Skin epidermis (tissue), 12 donors: Measurements from ENCODE around the gene LMTK2.
A peak's percentile ranks its signal among the peaks of the same experiment; 100 is the strongest.

ENCODE experiments used
- H3K27ac ChIP-seq, 21 experiments: fragments of 200-600 bp; sonication (generic) in 11 of 21; one replicate each; pipeline ENCODE4 v1.5.0; 2020; ENCODE audit warnings: mild to moderate bottlenecking in 3 of 21, inconsistent platforms in 2 of 21, moderate library complexity in 2 of 21
- H3K4me3 ChIP-seq, 7 experiments: fragments of 200-600 bp; sonication (generic) in 2 of 7; one replicate each; pipeline ENCODE4 v1.5.0; 2020; ENCODE audit warnings: inconsistent platforms in 2 of 7, mild to moderate bottlenecking in 2 of 7, moderate library complexity in 1 of 7

The LMTK2 gene

DNA sequence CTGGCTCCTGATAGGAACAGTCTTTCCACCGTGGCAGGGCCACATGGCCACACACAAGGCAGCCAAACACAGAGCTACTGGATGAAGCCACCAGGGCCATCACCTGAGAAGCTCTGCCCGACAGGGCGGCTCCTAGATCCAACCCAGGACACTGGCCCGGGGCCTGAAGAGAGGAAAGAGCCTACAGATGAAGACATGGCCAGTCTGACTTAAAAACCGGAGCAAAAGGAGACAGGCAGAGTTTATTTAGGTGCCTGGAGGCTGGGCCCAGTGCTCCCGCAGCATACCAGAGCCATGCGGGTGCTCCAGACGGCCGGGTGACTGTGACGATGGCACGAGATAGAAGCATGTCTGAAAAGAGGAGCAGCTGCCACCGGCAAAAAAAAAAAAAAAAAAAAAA, 141.5 kb downstream of the LMTK2 start:
- peak overlapping the region in 5 of 21 experiments; percentile 4 to 88 (median 37) for H3K27ac ChIP-seq
- H3K4me3 ChIP-seq = no peak overlapping the region

DNA sequence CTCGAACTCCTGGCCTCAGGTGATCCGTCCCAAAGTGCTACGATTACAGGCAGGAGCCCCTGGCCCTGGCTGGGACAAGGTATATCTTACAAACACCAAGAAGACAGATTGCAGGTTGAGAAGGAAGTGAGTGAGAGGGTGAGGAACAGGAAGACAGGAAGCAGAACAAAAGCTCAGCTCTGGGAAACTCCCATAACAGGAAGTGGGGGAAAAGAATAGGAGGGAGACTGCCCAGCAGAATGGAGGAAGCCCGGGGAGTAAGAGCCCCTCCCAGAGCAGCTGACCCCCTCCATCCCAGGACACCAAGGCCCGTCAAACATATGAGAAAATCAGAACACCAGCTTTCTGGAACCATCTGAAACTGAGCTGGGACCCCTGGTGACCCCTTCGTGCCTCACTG, 142.4 kb downstream of the LMTK2 start:
- Histone ChIP-seq H3K27ac (peak overlapping the region in 13 of 21 experiments; percentile 26 to 91 (median 55)), H3K4me3 (no peak overlapping the region)

DNA sequence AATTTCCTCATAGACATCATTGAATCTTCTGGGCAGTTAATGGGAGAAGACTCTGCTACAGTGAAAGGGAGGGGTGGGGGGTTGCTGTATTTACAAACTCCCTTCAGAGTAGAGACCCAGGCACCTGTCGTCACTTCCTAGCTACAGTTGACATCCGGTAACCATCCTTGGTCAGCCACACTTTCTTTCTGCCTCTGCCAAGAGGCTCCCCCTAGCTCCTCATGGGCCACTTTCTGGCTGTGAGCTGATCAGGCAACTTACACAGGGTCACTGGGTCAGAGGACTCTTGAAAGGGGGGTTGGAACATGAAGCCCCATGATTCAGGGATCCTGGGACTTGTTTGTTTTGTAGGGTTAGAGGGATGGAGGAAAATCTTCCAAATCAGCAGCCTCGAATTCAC, 144.1 kb downstream of the LMTK2 start:
- Histone ChIP-seq H3K4me3 (peak overlapping the region in 6 of 7 experiments; percentile 54 to 97 (median 76)), H3K27ac (peak overlapping the region in 18 of 21 experiments; percentile 18 to 91 (median 82))

DNA sequence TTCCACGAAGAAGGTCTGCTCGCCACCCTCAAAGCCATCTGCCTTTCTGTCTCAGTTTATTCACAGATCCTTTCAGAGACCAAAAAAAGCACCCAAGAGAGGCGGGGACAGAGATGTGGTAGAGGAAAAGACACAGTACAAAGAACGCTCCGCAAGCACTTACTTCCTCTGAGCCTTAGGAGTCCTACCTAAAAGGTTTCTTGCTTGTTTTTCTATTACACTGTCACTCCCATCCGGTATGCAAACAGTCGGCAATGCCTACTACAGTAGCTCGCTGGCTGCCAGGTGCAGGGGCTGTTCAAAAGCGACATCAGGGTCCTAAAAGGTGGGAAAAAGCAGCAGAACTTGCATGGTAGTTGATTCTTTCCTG, 144.6 kb downstream of the LMTK2 start:
- Histone ChIP-seq H3K4me3 (peak overlapping the region; percentile 54 to 97 (median 74)), H3K27ac (peak overlapping the region in 20 of 21 experiments; percentile 70 to 93 (median 82))

DNA sequence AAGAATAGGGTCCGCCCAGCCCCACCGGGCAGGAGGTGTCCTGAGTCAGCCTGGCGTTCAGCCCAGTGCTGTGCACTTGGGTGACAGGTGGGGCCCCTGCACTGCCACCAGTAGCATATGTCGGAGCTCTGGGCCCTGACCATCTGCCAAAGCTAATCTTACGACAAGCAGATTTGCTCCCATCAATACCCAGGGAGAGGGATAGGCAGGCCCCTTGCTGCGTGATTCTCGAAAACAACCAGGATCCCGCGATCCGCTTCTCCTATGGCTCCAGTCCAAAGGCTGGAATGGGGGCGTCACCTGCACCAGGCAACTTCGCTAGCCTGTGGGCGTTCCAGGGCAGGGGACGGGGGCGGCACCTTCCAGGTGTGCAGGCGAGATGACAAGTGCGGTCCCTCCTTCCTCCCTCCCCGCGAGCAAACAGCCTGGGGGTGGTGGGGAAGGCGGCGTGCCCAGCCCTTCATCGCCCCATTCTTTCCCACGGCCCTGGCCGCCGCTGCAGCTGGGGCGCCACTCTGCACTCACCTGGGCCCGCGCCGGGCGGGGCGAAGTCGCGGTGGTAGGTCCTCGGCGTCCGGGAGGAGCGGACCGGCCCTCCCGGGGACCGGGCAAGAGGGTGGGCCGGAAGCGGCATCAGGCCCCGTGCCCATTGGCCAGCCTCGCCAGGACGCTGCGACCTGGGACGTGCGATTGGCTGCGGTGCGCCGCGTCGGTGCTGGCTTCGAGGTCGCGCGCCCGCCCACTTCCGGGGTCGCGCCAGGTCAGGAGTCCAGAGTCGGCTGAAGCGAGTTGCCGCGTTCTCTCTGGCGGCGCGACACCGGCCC, 145.2 kb downstream of the LMTK2 start, which contains the start of gene TECPR1:
TECPR1 (minus strand) TSS at position 632 of the 824 bp plus-strand sequence. CDS start 6,086 bp downstream, outside the sequence.
- peak within 1 kb of the TSS; percentile 54 to 97 (median 74) for H3K4me3 ChIP-seq
- H3K27ac ChIP-seq = peak within 1 kb of the TSS in 20 of 21 experiments; percentile 70 to 93 (median 82)

DNA sequence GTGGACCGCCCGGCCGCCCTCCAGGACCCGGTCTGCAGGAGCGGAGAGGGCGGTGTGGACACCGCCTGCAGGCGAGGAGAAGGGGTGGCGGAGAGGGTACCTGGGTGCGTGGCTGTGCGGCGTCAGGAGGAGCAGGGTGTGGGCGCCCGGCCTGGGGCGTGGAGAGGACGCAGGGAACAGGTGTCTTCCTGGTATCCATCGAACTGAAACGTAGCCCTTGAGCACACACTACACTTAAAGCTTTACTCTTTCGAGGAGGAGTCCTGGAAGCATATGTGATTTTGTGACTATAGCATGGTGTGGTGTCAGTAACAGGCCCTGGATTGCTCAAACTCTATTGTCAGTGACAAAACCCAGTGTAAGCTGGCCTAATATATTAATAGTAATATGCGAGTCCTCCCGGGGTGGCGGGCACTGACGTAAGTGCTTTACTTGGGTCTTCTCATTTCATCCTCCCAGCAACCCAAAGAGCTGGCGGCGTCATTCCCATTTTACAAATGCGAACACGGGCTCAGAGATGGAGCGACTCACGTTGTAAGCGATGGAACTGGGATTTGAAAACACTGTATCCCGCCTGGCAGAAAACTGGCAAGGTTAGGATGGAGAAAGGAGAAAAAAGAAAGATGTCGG, 145.9 kb downstream of the LMTK2 start:
- Histone ChIP-seq H3K27ac (peak overlapping the region in 20 of 21 experiments; percentile 70 to 93 (median 82)), H3K4me3 (peak overlapping the region; percentile 54 to 97 (median 74))

DNA sequence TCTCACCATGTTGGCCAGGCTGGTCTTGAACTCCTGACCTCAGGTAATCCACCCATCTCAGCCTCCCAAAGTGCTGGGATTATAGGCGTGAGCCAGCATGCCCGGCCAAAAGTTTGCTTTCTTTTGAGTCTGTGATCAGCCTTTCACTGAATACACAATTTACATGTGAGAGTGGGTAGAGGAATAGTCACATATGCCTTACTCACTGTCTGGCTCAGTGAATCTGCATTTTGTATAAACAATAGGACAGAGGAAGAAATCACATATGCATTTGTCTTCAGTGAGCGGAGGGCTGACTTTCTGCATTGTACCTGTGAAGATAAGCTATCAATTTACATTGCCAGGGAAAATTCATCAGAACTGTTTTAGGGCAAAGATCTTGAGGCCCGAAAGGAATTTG, 147.9 kb downstream of the LMTK2 start:
- H3K4me3 ChIP-seq = no peak overlapping the region
- H3K27ac ChIP-seq = no peak overlapping the region

DNA sequence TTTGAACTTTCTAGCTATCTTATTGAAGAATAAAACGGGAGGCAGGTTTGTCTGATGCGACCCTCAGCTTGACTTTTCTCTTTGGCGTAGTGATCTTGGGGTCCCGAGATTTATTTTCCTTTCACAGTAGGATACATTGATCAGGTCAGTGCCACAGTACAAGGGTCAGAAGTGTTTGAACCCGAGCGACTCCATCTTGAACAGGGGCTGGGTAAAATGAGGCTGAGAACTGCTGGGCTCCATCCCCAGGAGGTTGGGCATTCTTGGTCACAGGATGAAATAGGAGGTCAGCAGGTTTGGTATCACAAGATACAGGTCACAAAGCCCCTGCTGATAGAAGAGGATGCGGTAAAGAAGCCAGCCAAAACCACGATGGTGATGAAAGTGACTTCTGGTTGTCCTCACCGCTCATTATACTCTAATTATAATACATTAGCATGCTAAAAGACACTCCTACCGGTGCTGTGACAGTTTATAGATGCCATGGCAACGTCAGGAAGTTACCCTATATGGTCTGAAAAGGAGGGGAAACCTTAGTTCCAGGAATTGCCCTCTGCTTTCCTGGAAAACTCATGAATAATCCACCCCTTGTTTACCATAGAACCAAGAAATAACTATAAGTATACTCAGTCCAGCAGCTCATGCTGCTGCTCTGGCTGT, 148.4 kb downstream of the LMTK2 start:
- Histone ChIP-seq H3K27ac (no peak overlapping the region), H3K4me3 (no peak overlapping the region)

DNA sequence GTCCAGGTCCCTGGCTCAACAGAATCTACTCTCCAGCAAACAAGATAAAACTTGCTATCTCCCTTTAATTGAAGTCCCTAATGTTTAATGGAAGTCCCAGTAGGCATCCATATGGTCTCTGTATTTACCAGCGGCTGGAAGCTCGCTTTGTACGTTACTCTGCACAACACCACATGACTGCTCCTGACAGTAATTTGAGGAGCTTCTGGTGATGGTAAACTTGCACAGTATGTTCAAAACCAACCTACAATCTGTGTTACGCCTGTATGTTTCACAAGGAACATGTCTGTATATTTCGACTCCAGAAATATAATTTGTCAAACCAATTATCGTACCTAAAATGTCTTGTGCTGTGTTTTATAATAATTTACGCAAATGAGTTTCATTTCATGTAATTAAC, 149.8 kb downstream of the LMTK2 start:
- no peak overlapping the region for H3K4me3 ChIP-seq
- no peak overlapping the region for H3K27ac ChIP-seq

DNA sequence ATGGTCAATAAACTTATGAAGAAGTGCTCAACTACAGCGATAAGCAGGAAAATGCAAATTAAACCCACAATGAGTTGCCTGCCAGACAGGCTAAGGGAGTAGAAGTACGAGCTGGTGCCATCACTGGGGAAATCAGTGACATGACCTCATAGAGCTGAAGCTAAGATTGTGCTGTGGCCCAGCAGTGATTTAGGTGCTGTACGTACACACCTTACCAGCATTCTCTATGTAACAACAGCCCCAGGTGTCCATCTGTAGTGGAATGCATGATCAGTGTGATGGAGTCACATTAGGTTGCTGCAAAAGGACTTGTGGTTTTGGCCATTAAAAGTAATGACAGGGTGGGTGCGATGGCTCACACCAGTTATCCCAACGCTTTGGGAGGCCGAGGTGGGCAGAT, 151.0 kb downstream of the LMTK2 start:
- H3K27ac ChIP-seq = no peak overlapping the region
- no peak overlapping the region for H3K4me3 ChIP-seq
